Measurements from ENCODE around the gene NOTCH2.

Gene NOTCH2

DNA sequence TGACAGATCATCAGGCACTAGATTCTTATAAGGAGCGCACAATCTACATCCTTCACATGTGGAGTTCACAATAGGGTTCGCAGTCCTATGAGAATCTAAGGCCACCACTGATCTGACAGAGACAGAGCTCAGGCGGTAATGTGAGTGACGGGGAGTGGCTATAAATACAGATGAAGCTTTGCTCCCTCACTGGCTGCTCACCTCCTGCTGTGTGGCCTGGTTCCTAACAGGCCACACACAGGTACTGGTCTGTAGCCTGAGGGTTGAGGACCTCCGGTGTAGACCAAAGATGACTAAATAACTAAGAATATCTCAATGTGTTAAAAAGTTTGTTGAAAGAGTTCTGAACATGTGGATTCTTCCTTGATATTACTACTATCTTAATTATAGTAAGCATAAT is 117.0 kb downstream of the NOTCH2 start:
- Histone ChIP-seq H3K36me3 (replicated peaks; ENCODE audit: insufficient read depth, low read length) (no peaks in the 10 kb centered on the region), H3K9me3 (replicated peaks; ENCODE audit: insufficient read depth, low read length) (no peaks in the 10 kb centered on the region), H3K27me3 (replicated peaks; ENCODE audit: insufficient read depth, low read length) (no peaks in the 10 kb centered on the region), H3K9me2 (replicated peaks; ENCODE audit: insufficient read depth, low read length) (no peaks in the 10 kb centered on the region), H4K20me1 (ENCODE audit: insufficient read depth, low read length) (no peaks in the 10 kb centered on the region), H3K27ac (ENCODE audit: low read length) (no peak overlapping the region), H2AFZ (ENCODE audit: low read length) (no peak overlapping the region), H3K4me2 (ENCODE audit: low read depth, low read length) (no peak overlapping the region), H3F3A (ENCODE audit: insufficient read depth, low read length) (no peaks in the 10 kb centered on the region), H3K79me2 (ENCODE audit: low read length) (no peaks in the 10 kb centered on the region), H3K4me1 (ENCODE audit: low read length) (no peaks in the 10 kb centered on the region), H3K4me3 (ENCODE audit: low read length) (no peak overlapping the region), H3K9ac (ENCODE audit: low read length) (no peak overlapping the region)
- no peak for DNase-seq
- TF ChIP-seq, protein P1, sequence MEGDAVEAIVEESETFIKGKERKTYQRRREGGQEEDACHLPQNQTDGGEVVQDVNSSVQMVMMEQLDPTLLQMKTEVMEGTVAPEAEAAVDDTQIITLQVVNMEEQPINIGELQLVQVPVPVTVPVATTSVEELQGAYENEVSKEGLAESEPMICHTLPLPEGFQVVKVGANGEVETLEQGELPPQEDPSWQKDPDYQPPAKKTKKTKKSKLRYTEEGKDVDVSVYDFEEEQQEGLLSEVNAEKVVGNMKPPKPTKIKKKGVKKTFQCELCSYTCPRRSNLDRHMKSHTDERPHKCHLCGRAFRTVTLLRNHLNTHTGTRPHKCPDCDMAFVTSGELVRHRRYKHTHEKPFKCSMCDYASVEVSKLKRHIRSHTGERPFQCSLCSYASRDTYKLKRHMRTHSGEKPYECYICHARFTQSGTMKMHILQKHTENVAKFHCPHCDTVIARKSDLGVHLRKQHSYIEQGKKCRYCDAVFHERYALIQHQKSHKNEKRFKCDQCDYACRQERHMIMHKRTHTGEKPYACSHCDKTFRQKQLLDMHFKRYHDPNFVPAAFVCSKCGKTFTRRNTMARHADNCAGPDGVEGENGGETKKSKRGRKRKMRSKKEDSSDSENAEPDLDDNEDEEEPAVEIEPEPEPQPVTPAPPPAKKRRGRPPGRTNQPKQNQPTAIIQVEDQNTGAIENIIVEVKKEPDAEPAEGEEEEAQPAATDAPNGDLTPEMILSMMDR (IDR thresholded peaks at IDR 0.05; ENCODE audit: low read length) = no peak
- TF ChIP-seq EZH2 (optimal IDR thresholded peaks at IDR 0.05; ENCODE audit: low read depth, low read length) (no peak), EZH2phosphoT487 (IDR thresholded peaks at IDR 0.05; ENCODE audit: low read length) (no peak)

DNA sequence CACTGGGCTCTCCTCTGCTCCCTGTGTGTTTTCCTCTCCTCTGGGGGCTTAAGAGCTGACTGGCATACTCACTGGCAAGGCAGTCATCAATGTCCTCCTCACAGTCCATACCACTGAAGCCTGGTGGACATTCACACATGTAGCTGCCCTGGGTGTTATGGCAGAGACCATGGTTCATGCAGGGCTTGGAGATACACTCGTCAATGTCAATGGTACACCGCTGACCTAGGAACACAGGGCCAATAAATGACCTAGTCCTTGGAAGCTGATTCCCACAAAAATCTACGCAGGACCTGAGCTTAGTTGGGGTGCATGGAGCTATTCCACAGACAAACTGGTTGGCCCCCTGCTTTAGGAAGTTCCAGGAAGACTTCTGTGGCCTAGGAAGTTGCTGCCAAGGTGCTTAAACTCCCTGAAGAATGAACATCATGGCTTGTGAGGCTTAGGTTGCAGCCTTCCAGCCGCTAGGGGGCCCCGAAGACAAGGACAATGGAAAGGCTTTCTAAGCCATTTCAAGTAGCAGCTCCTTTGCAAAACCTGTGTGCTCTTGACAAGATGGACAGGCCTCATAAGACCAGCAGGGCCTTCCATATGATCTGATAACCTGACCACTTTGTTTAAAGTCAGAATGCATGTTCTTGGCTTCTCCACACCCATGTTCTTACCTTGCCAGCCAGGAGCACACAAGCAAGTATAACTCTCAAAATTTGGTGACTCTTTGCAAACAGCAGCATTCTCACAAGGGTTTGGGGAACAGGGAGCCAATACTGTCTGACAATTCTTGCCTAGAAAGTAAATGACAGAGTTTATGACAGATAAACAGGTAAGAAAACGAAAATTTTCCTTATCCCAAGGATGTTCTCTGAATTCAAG is 120.9 kb downstream of the NOTCH2 start:
- TF ChIP-seq EZH2phosphoT487 (IDR thresholded peaks at IDR 0.05; ENCODE audit: low read length) (no peak), EZH2 (optimal IDR thresholded peaks at IDR 0.05; ENCODE audit: low read depth, low read length) (no peak)
- TF ChIP-seq, protein P1 (IDR thresholded peaks at IDR 0.05; ENCODE audit: low read length) = peak; percentile 61
- Histone ChIP-seq H2AFZ (ENCODE audit: low read length) (no peak overlapping the region), H3K4me2 (ENCODE audit: low read depth, low read length) (no peak overlapping the region), H3K27ac (ENCODE audit: low read length) (no peak overlapping the region), H3K27me3 (replicated peaks; ENCODE audit: insufficient read depth, low read length) (no peaks in the 10 kb centered on the region), H3K9ac (ENCODE audit: low read length) (no peak overlapping the region), H3K79me2 (ENCODE audit: low read length) (no peaks in the 10 kb centered on the region), H3K9me2 (replicated peaks; ENCODE audit: insufficient read depth, low read length) (no peaks in the 10 kb centered on the region), H3K4me1 (ENCODE audit: low read length) (no peaks in the 10 kb centered on the region), H4K20me1 (ENCODE audit: insufficient read depth, low read length) (no peaks in the 10 kb centered on the region), H3K9me3 (replicated peaks; ENCODE audit: insufficient read depth, low read length) (no peaks in the 10 kb centered on the region), H3K4me3 (ENCODE audit: low read length) (no peak overlapping the region), H3F3A (ENCODE audit: insufficient read depth, low read length) (no peaks in the 10 kb centered on the region), H3K36me3 (replicated peaks; ENCODE audit: insufficient read depth, low read length) (no peaks in the 10 kb centered on the region)
- DNase-seq = peak; percentile 50

DNA sequence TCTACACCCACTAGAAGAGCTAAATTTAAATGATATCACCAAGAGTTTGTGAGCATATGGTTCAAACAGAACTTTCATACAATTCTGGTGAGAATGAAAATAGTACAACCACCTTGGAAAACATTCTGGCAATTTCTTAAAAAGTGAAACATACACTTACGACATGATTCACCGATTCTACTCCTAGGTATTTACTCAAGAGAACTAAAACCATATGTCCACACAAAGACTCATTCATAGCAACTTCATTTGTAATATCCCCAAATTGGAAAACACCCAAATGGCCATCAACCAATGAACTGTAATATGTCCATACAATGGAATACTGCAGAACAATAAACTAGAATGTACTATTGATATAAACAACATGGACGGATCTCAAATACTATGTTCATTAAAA is 122.0 kb downstream of the NOTCH2 start:
- Histone ChIP-seq H3K4me1 (ENCODE audit: low read length) (no peaks in the 10 kb centered on the region), H3K9ac (ENCODE audit: low read length) (no peak overlapping the region), H3K9me2 (replicated peaks; ENCODE audit: insufficient read depth, low read length) (no peaks in the 10 kb centered on the region), H3K79me2 (ENCODE audit: low read length) (no peaks in the 10 kb centered on the region), H3F3A (ENCODE audit: insufficient read depth, low read length) (no peaks in the 10 kb centered on the region), H4K20me1 (ENCODE audit: insufficient read depth, low read length) (no peaks in the 10 kb centered on the region), H3K9me3 (replicated peaks; ENCODE audit: insufficient read depth, low read length) (no peaks in the 10 kb centered on the region), H3K27me3 (replicated peaks; ENCODE audit: insufficient read depth, low read length) (no peaks in the 10 kb centered on the region), H3K4me2 (ENCODE audit: low read depth, low read length) (no peak overlapping the region), H3K36me3 (replicated peaks; ENCODE audit: insufficient read depth, low read length) (no peaks in the 10 kb centered on the region), H3K4me3 (ENCODE audit: low read length) (no peak overlapping the region), H3K27ac (ENCODE audit: low read length) (no peak overlapping the region), H2AFZ (ENCODE audit: low read length) (no peak overlapping the region)
- TF ChIP-seq EZH2 (optimal IDR thresholded peaks at IDR 0.05; ENCODE audit: low read depth, low read length) (no peak), EZH2phosphoT487 (IDR thresholded peaks at IDR 0.05; ENCODE audit: low read length) (no peak)
- TF ChIP-seq, protein P1 (IDR thresholded peaks at IDR 0.05; ENCODE audit: low read length) = no peak
- no peak for DNase-seq
